Gastroesophageal sphincter (tissue), 4 donors: ENCODE data around the gene KRTAP8-1. TPM values are rescaled to one million over a fixed set of nuclear protein-coding genes. Genes with fewer than 3 reads are reported as not detected.

Experiments used
- ATAC-seq: fragments of 150-250 bp; one replicate; pipeline ENCODE4 v1.9.1; 2016; ENCODE audit warnings: mild to moderate bottlenecking, moderate library complexity
- H3K27ac ChIP-seq, 4 donors: fragments of 200-600 bp; sonication (generic) in 3 of 4; 1 replicate in 3 of 4; 2 replicates in 1 of 4; pipeline ENCODE4 v1.5.1; 2016 to 2019
- H3K27me3 ChIP-seq: fragments of 200-600 bp; sonication (generic); one replicate; pipeline ENCODE4 v1.5.1; 2019
- H3K36me3 ChIP-seq, 2 donors: fragments of 200-600 bp; sonication (generic); one replicate each; pipeline ENCODE4 v1.5.1; 2019; ENCODE audit warnings: control low read depth in 1 of 2
- H3K4me1 ChIP-seq, 3 donors: fragments of 200-600 bp; sonication (generic); 1 replicate in 2 of 3; 2 replicates in 1 of 3; pipeline ENCODE4 v1.5.1; 2016 to 2019; ENCODE audit warnings: control low read depth in 2 of 3
- H3K4me3 ChIP-seq, 2 donors: fragments of 200-600 bp; sonication (generic); one replicate each; pipeline ENCODE4 v1.5.1; 2019; ENCODE audit warnings: mild to moderate bottlenecking in 1 of 2, moderate library complexity in 1 of 2
- H3K9me3 ChIP-seq, 3 donors: fragments of 200-600 bp; sonication (generic); one replicate each; pipeline ENCODE4 v1.5.1; 2017 to 2019; ENCODE audit warnings: control low read depth in 2 of 3
- CTCF ChIP-seq, 4 experiments: fragments of 200-600 bp in 2 of 4; fragments of 450-650 bp in 2 of 4; sonication (generic) in 1 of 4; IDR thresholded peaks; one replicate each; pipeline ENCODE4 v1.5.1; 2017 to 2019; ENCODE audit warnings: antibody characterized with exemption in 4 of 4, mild to moderate bottlenecking in 2 of 4, moderate library complexity in 2 of 4
- EP300 ChIP-seq: sonication (generic); formaldehyde crosslinking; IDR thresholded peaks from one replicate; pipeline ENCODE4 v1.6.1; 2017; ENCODE audit warnings: antibody characterized with exemption, mild to moderate bottlenecking
- POLR2A ChIP-seq, 2 donors: fragments of 450-650 bp; IDR thresholded peaks; one replicate each; pipeline ENCODE4 v1.6.1; 2017; ENCODE audit warnings: antibody characterized with exemption in 2 of 2, mild to moderate bottlenecking in 2 of 2, moderate library complexity in 1 of 2
- POLR2AphosphoS5 ChIP-seq: sonication (generic); formaldehyde crosslinking; IDR thresholded peaks from one replicate; pipeline ENCODE4 v1.6.1; 2017; ENCODE audit warnings: antibody characterized with exemption
- WGBS, 2 donors: methylation state at CpG; one replicate each; pipeline ENCODE4 v1.1.5; 2018; ENCODE audit warnings: low coverage in 1 of 2; 5-methylcytosine and 5-hydroxymethylcytosine counted together
- total RNA-seq, 4 donors: library from RNA; depleted of rRNA; stranded (reverse); fragments of >200 nt; gene quantifications; one replicate each; pipeline ENCODE4 v1.1.0, GENCODE V29; 2016

KRTAP8-1 gene
- total RNA-seq, result not detected

- Histone ChIP-seq H3K9me3 (no peaks in the 10 kb centered on the region), H3K4me1 (no peaks in the 10 kb centered on the region), H3K4me3 (no peak within 1 kb of the TSS), H3K36me3 (no peaks in the 10 kb centered on the region), H3K27me3 (no peaks in the 10 kb centered on the region), H3K27ac (no peak within 1 kb of the TSS)
- TF ChIP-seq EP300 (no peak), POLR2AphosphoS5 (no peak), POLR2A (IDR thresholded peaks at IDR 0.05) (no peak), CTCF (IDR thresholded peaks at IDR 0.05) (no peak)
- ATAC-seq, result no peak
- 65 to 89% methylated on average over 2 to 5 of the region's 5 CpGs for WGBS, 2 donors
These were observed at the start of gene KRTAP8-1 for GRCh38 chr21:30813174-30813573. Gene KRTAP8-1, minus strand, starts transcription at chr21:30813274. Its CDS starts 54 bp downstream, at chr21:30813220.

GRCh38 chr21:30847627-30848500 lies 34.8 kb upstream of the KRTAP8-1 start:
- 69 to 73% methylated on average over 8 to 9 of the region's 9 CpGs for WGBS, 2 donors
- H3K4me3 ChIP-seq, result no peak overlapping the region
- peaks cover 0 to 9% (median 0%) of the 10 kb centered on the region in 3 donors for H3K9me3 ChIP-seq
- no peaks in the 10 kb centered on the region for H3K36me3 ChIP-seq
- no peaks in the 10 kb centered on the region for H3K4me1 ChIP-seq
- no peaks in the 10 kb centered on the region for H3K27me3 ChIP-seq
- no peak for ATAC-seq
- H3K27ac ChIP-seq, result no peak overlapping the region
- TF ChIP-seq POLR2A (IDR thresholded peaks at IDR 0.05) (no peak), POLR2AphosphoS5 (no peak), CTCF (IDR thresholded peaks at IDR 0.05) (no peak), EP300 (no peak)

- H3K9me3 ChIP-seq, result no peaks in the 10 kb centered on the region
- no peaks in the 10 kb centered on the region for H3K27me3 ChIP-seq
- H3K27ac ChIP-seq, result no peak overlapping the region
- no peaks in the 10 kb centered on the region for H3K36me3 ChIP-seq
- H3K4me3 ChIP-seq, result no peak overlapping the region
- no peaks in the 10 kb centered on the region for H3K4me1 ChIP-seq
- TF ChIP-seq EP300 (no peak), POLR2A (IDR thresholded peaks at IDR 0.05) (no peak), POLR2AphosphoS5 (no peak), CTCF (IDR thresholded peaks at IDR 0.05) (no peak)
- ATAC-seq, result no peak
These were observed 29.9 kb upstream of the KRTAP8-1 start for GRCh38 chr21:30842990-30843389.

GRCh38 chr21:30839304-30839703 lies 26.2 kb upstream of the KRTAP8-1 start:
- 53 to 60% methylated on average over 1 to 5 of the region's 5 CpGs for WGBS, 2 donors
- no peaks in the 10 kb centered on the region for H3K9me3 ChIP-seq
- TF ChIP-seq CTCF (IDR thresholded peaks at IDR 0.05) (no peak), POLR2A (IDR thresholded peaks at IDR 0.05) (no peak), EP300 (no peak), POLR2AphosphoS5 (no peak)
- no peaks in the 10 kb centered on the region for H3K27me3 ChIP-seq
- H3K27ac ChIP-seq, result no peak overlapping the region
- no peak overlapping the region for H3K4me3 ChIP-seq
- no peaks in the 10 kb centered on the region for H3K36me3 ChIP-seq
- no peaks in the 10 kb centered on the region for H3K4me1 ChIP-seq
- ATAC-seq, result no peak

GRCh38 chr21:30838536-30838935 lies 25.5 kb upstream of the KRTAP8-1 start:
- Histone ChIP-seq H3K27me3 (no peaks in the 10 kb centered on the region), H3K36me3 (no peaks in the 10 kb centered on the region), H3K27ac (no peak overlapping the region), H3K4me1 (no peaks in the 10 kb centered on the region), H3K4me3 (no peak overlapping the region), H3K9me3 (no peaks in the 10 kb centered on the region)
- ATAC-seq, result no peak
- TF ChIP-seq POLR2AphosphoS5, result no peak
- TF ChIP-seq EP300, result no peak
- TF ChIP-seq CTCF (IDR thresholded peaks at IDR 0.05), result no peak
- TF ChIP-seq POLR2A (IDR thresholded peaks at IDR 0.05), result no peak
- WGBS, 2 donors, result 86 to 88% methylated on average over 6 of the region's 6 CpGs
